ENCODE data around the gene UGDH. TPM values are rescaled to one million over a fixed set of nuclear protein-coding genes. Genes with fewer than 3 reads are reported as not detected.

The UGDH gene
- total and polyA plus RNA-seq, 2 of the 13 experiments (the other 11 are each of a cell fraction or from before 2014, with no cell fraction given) = 99.0 to 384 TPM

DNA sequence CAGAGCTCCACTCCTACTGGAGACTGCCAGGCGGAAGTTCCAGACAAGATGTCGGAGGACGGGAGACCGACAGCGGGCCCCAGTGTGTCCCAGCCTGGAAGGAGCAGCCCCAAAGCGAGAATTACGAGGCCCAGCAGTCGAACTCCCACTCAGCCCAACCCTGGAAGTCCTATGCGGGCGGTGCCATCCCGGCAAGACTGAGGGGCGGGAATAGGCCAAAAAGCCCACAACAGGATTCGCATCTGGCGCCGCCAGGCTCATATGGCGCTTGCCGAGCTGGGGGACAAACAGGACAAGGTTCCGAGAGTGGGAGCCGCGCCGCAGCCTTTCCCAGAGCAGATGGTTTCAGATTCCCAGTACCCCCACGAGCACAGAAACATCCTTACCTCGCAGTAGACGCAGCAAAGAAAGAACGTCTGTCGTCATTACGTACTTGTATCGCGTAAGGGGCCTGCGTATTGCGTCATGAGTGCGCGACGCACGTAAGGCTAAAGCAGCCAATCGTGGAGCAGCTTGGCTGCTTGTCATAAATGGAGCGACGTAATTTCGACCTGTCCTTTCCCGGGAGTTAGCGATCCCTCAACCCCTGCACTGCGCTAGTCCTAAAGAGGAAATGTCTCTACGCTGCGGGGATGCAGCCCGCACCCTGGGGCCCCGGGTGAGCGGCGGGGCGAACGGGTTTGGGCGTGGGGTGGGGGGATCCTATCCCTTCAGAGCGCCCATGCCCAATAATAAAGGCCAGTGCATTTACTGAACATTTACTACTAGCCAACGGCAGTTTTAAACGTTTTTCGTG lies 68.5 kb downstream of the UGDH start, which contains the start of the genes LIAS and RPL9 (continued):
- TF ChIP-seq ETV6 (CRISPR knock-in tag; conservative IDR thresholded peaks at IDR 0.05) (0 out of 2 replicates have a peak, but pooled peaks have one; percentile 20), POLR2G (IDR thresholded peaks at IDR 0.05; ENCODE audit: low read depth, low read length) (peak; percentile 98), SIN3B (IDR thresholded peaks at IDR 0.05; ENCODE audit: low read length) (peak; percentile 89; the same call in 1 of the 2 replicates), NFYC (CRISPR knock-in tag; IDR thresholded peaks at IDR 0.05) (peak; percentile 97), ZNF503 (CRISPR knock-in tag; IDR thresholded peaks at IDR 0.05) (peak; percentile 85), ZNF333 (CRISPR knock-in tag; IDR thresholded peaks at IDR 0.05; ENCODE audit: borderline replicate concordance) (0 out of 2 replicates have a peak, but pooled peaks have one; percentile 67), RFXANK (CRISPR knock-in tag; IDR thresholded peaks at IDR 0.05) (no peak), ZFP90 (CRISPR knock-in tag; IDR thresholded peaks at IDR 0.05; ENCODE audit: borderline replicate concordance) (peak; percentile 95), CREB3 (CRISPR knock-in tag; IDR thresholded peaks at IDR 0.05) (no peak), MAFG (CRISPR knock-in tag; IDR thresholded peaks at IDR 0.05) (no peak), ZNF629 (CRISPR knock-in tag; conservative IDR thresholded peaks at IDR 0.05) (0 out of 2 replicates have a peak, but pooled peaks have one; percentile 19), FOXP1 (IDR thresholded peaks at IDR 0.05) (no peak), FOXP1 (CRISPR knock-in tag; IDR thresholded peaks at IDR 0.05) (no peak; the same call in 1 of the 2 replicates), ZNF350 (CRISPR knock-in tag; IDR thresholded peaks at IDR 0.05; ENCODE audit: borderline replicate concordance, low read depth) (peak; percentile 60; the same call in 1 of the 2 replicates), ZNF644 (CRISPR knock-in tag; IDR thresholded peaks at IDR 0.05; ENCODE audit: low read depth) (no peak), ZNF558 (CRISPR knock-in tag; IDR thresholded peaks at IDR 0.05; ENCODE audit: borderline replicate concordance) (peak; percentile 76; the same call in 1 of the 2 replicates), HCFC1 (IDR thresholded peaks at IDR 0.05; ENCODE audit: low read depth, low read length) (peak; percentile 81), ZNF501 (CRISPR knock-in tag; IDR thresholded peaks at IDR 0.05) (peak; percentile 89), GATA4 (IDR thresholded peaks at IDR 0.05; ENCODE audit: borderline replicate concordance, low read depth) (no peak), CHCHD3 (CRISPR knock-in tag; IDR thresholded peaks at IDR 0.05) (no peak), ZNF329 (CRISPR knock-in tag; IDR thresholded peaks at IDR 0.05; ENCODE audit: low read depth) (no peak; the same call in 1 of the 2 replicates), ZNF546 (CRISPR knock-in tag; conservative IDR thresholded peaks at IDR 0.05) (no peak)
- TF ChIP-seq, protein P1, sequence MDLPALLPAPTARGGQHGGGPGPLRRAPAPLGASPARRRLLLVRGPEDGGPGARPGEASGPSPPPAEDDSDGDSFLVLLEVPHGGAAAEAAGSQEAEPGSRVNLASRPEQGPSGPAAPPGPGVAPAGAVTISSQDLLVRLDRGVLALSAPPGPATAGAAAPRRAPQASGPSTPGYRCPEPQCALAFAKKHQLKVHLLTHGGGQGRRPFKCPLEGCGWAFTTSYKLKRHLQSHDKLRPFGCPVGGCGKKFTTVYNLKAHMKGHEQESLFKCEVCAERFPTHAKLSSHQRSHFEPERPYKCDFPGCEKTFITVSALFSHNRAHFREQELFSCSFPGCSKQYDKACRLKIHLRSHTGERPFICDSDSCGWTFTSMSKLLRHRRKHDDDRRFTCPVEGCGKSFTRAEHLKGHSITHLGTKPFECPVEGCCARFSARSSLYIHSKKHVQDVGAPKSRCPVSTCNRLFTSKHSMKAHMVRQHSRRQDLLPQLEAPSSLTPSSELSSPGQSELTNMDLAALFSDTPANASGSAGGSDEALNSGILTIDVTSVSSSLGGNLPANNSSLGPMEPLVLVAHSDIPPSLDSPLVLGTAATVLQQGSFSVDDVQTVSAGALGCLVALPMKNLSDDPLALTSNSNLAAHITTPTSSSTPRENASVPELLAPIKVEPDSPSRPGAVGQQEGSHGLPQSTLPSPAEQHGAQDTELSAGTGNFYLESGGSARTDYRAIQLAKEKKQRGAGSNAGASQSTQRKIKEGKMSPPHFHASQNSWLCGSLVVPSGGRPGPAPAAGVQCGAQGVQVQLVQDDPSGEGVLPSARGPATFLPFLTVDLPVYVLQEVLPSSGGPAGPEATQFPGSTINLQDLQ (CRISPR knock-in tag; IDR thresholded peaks at IDR 0.05) = 0 out of 2 replicates have a peak, but pooled peaks have one; percentile 47
- TF ChIP-seq, protein P2, sequence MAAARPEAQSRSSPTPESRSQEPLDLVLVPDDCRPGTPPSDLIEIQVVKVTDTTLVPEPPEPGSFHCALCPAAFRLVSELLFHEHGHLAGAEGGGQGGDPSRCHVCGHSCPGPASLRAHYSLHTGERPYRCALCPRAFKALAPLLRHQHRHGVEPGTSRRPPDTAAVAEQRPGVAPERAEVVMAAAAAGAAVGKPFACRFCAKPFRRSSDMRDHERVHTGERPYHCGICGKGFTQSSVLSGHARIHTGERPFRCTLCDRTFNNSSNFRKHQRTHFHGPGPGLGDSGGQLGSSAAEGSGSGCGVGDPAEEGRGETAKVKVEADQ (CRISPR knock-in tag; IDR thresholded peaks at IDR 0.05; ENCODE audit: borderline replicate concordance) = peak; percentile 87
